Activated CD8-positive, alpha-beta memory T cell treated with anti-CD3 and anti-CD28 coated beads for 1 hour (primary cell): ENCODE results near the gene CARNS1.
"Not testable (repeated sequence)": the region's sequence is repeated elsewhere in the genome, so short reads cannot be mapped to it uniquely, and the experiment has no call there.

ENCODE experiments used
- DNase-seq, 2 donors: peaks; one replicate each; pipeline ENCODE4 v3.0.0-alpha.2; 2020; ENCODE audit warnings: low read depth in 1 of 2; ENCODE audit errors: extremely low read depth in 1 of 2

The CARNS1 gene

GRCh38 chr11:67423891-67424613 lies 8.6 kb downstream of the CARNS1 start:
- DNase-seq: no peak

- DNase-seq: not testable (repeated sequence)
These were observed 11.9 kb downstream of the CARNS1 start for GRCh38 chr11:67427364-67427859.

GRCh38 chr11:67428052-67429001 lies 12.8 kb downstream of the CARNS1 start, which contains the start of gene RPS6KB2:
Gene RPS6KB2, plus strand, starts transcription at chr11:67428494. Its CDS starts 52 bp downstream, at chr11:67428546.
- peak; percentile 98 to 99 for DNase-seq

- DNase-seq: no peak
These were observed 13.7 kb downstream of the CARNS1 start for GRCh38 chr11:67429038-67429668.

- no peak for DNase-seq
These were observed 14.2 kb downstream of the CARNS1 start for GRCh38 chr11:67429722-67430121.

- no peak for DNase-seq
These were observed 16.1 kb downstream of the CARNS1 start for GRCh38 chr11:67431346-67432249.

GRCh38 chr11:67432655-67433349 lies 17.3 kb downstream of the CARNS1 start:
- DNase-seq: no peak

GRCh38 chr11:67433536-67434394 lies 18.3 kb downstream of the CARNS1 start:
- DNase-seq: no peak

- DNase-seq: no peak
These were observed 19.0 kb downstream of the CARNS1 start for GRCh38 chr11:67434395-67434881.

- DNase-seq: no peak
These were observed 19.7 kb downstream of the CARNS1 start for GRCh38 chr11:67435031-67435726.

- DNase-seq: no peak
These were observed 20.4 kb downstream of the CARNS1 start for GRCh38 chr11:67435727-67436458.

GRCh38 chr11:67436459-67437081 lies 21.1 kb downstream of the CARNS1 start:
- DNase-seq: peak in 1 of 2 donors; percentile 47

- peak; percentile 39 to 67 for DNase-seq
These were observed 21.8 kb downstream of the CARNS1 start, which contains the start of gene PTPRCAP for GRCh38 chr11:67437082-67437808. Gene PTPRCAP, minus strand, starts transcription at chr11:67437682. Its CDS starts 63 bp downstream, at chr11:67437619.

GRCh38 chr11:67437809-67438157 lies 22.3 kb downstream of the CARNS1 start:
- no peak for DNase-seq

GRCh38 chr11:67438158-67438902 lies 22.9 kb downstream of the CARNS1 start:
- DNase-seq: peak; percentile 45 to 61
